ENCODE measurements around the gene EEFSEC.

EEFSEC gene

DNA sequence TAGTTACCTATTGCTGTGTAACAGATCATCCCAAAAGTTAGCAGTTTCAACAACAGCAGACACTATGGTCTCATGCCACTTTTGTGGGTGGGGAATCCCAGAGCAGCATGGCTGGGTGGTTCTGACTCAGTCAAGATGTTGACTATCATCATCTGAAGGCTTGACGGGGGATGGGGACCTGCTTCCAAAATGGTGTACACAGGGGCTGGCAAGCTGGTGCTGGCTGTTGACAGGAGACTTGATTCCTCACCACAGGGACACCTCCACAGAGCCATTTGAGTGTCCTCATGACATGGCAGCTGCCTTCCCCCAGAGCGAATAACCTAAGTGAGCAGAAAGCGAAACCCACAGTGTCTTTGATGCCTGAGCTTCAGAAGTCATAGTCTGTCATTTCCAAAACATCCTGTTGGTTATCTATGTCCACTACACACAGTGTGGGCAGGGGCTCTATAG, 294.3 kb downstream of the EEFSEC start:
- no peak for DNase-seq (ENCODE audit: low spot score)

DNA sequence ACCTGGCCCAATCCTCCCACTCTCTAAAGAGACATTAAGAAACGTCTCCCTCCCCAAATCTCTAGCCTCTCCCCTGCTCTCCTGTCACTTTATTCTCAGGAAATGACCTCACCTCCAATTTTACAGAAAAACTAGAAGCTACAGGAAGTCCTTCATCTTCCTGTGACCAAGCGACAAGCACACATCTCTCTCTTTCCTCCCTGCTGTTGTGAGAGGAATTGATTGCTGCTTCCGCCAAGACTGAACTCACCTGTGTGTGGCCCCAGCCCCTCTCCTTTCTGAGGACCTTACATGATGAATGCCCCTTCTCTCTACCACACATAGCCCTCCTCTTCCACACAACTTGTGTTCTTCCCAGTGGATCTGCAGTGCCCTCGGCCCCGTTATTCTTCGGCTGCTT, 295.2 kb downstream of the EEFSEC start:
- DNase-seq (ENCODE audit: low spot score), result no peak

DNA sequence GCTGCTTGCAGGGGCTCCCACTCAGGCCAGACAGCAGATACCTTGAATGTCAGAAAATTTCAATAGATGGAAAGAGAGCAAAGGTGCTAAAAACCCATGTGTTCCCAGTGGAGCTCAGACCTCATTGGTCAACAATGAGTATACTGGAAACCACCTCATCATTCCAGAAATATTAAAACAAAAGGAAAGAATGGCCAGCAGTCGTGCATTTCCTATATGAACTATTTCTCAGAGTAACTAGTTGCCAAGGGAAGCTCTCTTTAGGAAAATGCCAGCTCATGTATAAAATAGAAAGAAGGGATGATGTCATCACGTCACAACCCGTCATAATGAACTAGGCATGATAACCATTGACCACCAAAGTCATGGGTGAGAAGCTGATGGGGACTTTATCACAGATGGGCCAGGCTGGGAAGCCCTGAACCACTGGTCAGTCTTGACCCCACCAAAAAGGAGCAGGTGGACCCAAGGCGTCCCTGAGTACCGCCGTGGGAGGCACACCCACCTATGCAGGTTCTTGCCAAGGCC, 295.9 kb downstream of the EEFSEC start:
- no peak for DNase-seq (ENCODE audit: low spot score)

- no peak for DNase-seq (ENCODE audit: low spot score)
These were observed 298.8 kb downstream of the EEFSEC start for GRCh38 chr3:128452120-128452519.

GRCh38 chr3:128452678-128453275, 299.5 kb downstream of the EEFSEC start:
- DNase-seq (ENCODE audit: low spot score), result no peak

- DNase-seq (ENCODE audit: low spot score), result no peak
These were observed 300.4 kb downstream of the EEFSEC start for GRCh38 chr3:128453501-128454309.

- DNase-seq (ENCODE audit: low spot score), result no peak
These were observed 301.0 kb downstream of the EEFSEC start for GRCh38 chr3:128454310-128454618.

- DNase-seq (ENCODE audit: low spot score), result no peak
These were observed 301.8 kb downstream of the EEFSEC start for GRCh38 chr3:128455116-128455515.

DNA sequence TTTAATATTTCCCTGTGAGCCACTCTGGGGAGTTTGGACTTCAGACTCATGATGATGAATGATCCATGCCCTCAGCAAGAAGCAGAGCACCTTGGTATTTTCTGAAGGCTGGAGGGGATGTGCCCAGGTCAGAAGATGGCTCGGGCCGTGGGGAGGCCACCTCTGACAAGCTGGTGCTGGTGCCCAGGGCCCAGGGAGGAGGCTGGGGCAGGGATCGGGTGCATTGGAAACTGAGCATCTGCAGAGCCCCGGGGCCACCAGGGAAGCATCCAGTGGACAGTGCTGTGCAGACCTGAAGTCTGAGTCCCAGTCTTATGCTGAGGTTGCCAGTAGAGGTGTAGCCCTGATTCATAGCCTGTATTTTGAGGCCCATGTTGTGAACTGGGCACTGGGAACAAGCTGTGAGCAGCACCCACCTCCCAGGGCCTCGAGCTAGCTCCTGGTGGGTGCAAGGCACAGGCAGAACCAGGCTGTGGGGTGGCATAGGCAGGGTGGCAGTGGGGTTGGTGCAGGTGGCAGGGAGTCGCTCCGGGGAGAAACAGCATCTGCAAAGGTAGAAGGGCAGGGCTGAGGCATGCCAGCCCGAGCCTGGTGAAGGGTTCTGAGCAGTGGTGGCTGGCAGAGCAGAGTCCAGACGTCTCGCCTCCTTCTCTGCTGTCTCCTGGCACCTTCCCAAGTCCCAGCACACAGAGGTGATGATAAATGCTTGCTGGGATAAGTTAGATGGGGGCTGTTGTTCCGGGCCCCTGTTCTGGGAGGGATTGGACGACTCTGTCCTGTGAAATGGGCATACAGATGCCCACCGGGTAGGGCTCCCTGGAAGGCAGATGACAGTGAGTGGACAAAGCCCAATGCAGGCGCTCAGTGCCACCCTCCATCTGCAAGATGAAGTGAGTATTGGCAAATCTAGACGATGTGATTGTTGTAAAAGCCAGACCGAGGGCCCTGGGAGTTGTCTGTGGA, 302.8 kb downstream of the EEFSEC start:
- no peak for DNase-seq (ENCODE audit: low spot score)

- DNase-seq (ENCODE audit: low spot score), result no peak
These were observed 303.8 kb downstream of the EEFSEC start for GRCh38 chr3:128456776-128457715.

DNA sequence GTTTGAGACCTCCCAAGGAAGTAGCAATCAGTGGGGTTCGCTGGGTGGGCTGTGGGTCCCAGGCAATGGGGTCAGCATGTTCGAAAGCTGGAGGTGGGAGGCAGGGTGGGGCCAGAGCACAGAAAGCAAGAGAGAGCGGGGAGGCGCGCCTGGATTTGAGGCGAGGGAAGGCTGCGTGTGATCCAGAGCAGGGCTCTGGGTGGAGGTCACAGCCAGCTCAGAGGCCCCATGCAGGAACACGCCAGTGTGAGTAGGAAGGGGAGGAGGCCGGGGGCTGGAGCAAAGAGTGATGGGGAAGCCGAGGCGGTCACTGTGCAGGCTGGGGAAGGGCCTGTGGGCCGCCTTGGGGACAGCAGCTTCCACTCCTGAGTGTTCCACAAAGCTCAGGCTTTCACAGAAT, 304.7 kb downstream of the EEFSEC start:
- no peak for DNase-seq (ENCODE audit: low spot score)

Measured in COLO829 (cell line).